H1 (cell line): ENCODE data around the gene ARHGEF10L. TPM values are rescaled to one million over a fixed set of nuclear protein-coding genes. Genes with fewer than 3 reads are reported as not detected.

Source experiments
- CEBPB ChIP-seq: IDR thresholded peaks from 2 replicates; pipeline ENCODE4 v1.6.1; 2012; ENCODE audit warnings: low read depth, low read length
- RNF2 ChIP-seq: fragments of 200-900, 300-1000 bp; sonication (generic); IDR thresholded peaks from 2 replicates; pipeline ENCODE4 v1.7.1; 2016; ENCODE audit warnings: borderline replicate concordance, low read depth, mild to moderate bottlenecking, antibody characterized with exemption, low read length; ENCODE audit not compliant: poor library complexity, severe bottlenecking; ENCODE audit errors: missing control alignments
- SP2 ChIP-seq: IDR thresholded peaks from 2 replicates; pipeline ENCODE4 v1.6.1; 2012; ENCODE audit warnings: mild to moderate bottlenecking, low read length, inconsistent platforms
- SRF ChIP-seq: IDR thresholded peaks from 2 replicates; pipeline ENCODE4 v1.6.1; 2011; ENCODE audit warnings: mild to moderate bottlenecking, low read depth, low read length, moderate library complexity
- polyA plus RNA-seq, 7 experiments: library from polyadenylated mRNA; depleted of rRNA in 3 of 7; stranded (reverse) in 5 of 7; unstranded in 2 of 7; fragments of >200 nt in 5 of 7; fragments of 200-250 nt in 2 of 7; gene quantifications; 1 replicate in 5 of 7; 2 replicates in 1 of 7; 4 replicates in 1 of 7; pipeline versions ENCODE4 v1.2.1 to v1.2.3, GENCODE V29; 2011 to 2013; ENCODE audit warnings: missing spikeins in 2 of 7, mixed read lengths in 2 of 7
- total RNA-seq: library from RNA; stranded (reverse); fragmentation: NEBNext Ultra II Directional; extraction: Animal tissue kit (Norgen Biotek cat#: 25700); gene quantifications from 2 replicates; pipeline ENCODE4 v1.2.1, GENCODE V29; 2021

ARHGEF10L gene
- total and polyA plus RNA-seq, 2 of the 8 experiments (the other 6 are each of a cell fraction or from before 2014, with no cell fraction given): 33.6 to 39.6 TPM

DNA sequence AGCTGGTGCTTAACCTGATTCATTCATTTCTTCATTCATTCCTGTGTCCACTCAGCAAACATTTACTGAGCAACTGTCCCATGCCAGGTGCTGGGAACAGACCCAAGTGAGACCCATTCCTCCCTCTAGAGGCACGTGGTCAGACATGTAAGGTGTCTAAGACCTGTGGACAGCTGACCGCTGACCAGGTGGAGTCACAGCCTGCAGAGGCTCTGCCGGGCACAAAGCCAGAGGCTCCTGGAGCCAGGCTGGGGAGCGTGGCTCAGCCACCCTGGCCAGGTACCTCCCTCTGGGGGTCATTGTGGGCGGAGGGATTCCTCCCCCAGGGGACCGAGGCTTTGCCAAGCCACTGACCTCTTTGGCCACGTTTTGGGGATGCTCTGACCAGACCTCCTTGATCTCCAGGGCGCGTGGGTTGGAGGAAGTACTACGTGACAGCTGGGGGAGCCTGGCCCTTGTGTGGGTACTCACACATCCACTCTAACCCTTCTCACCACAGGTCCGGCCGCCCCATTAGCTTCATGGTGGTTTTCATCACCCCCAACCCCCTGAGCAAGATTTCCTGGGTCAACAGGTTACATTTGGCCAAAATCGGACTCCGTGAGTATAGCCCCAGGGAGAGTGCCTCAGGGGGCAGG lies 100.3 kb downstream of the ARHGEF10L start (continued):
- TF ChIP-seq CEBPB (no peak), RNF2 (no peak), SP2 (no peak), SRF (no peak)
